ENCODE data around the gene TEKT5.

GRCh38 chr16:10743610-10744369, 49.1 kb upstream of the TEKT5 start, which contains the start of gene NUBP1:
- no peak for TF ChIP-seq CTCF (IDR thresholded peaks at IDR 0.05)
- TF ChIP-seq POLR2A (IDR thresholded peaks at IDR 0.05), result peak in 1 of 4 donors; percentile 12
- no peak for TF ChIP-seq EP300 (IDR thresholded peaks at IDR 0.05)

Data from stomach (tissue), 4 donors.